ENCODE measurements around the gene GALM.

GRCh38 chr2:38748391-38748790 is 82.5 kb downstream of the GALM start:
- TF ChIP-seq CTCF (IDR thresholded peaks at IDR 0.05), result no peak
- no peak for TF ChIP-seq POLR2A (IDR thresholded peaks at IDR 0.05)

Data from uterus (tissue), 2 donors.